ENCODE results near the gene BMPR1B.

DNA sequence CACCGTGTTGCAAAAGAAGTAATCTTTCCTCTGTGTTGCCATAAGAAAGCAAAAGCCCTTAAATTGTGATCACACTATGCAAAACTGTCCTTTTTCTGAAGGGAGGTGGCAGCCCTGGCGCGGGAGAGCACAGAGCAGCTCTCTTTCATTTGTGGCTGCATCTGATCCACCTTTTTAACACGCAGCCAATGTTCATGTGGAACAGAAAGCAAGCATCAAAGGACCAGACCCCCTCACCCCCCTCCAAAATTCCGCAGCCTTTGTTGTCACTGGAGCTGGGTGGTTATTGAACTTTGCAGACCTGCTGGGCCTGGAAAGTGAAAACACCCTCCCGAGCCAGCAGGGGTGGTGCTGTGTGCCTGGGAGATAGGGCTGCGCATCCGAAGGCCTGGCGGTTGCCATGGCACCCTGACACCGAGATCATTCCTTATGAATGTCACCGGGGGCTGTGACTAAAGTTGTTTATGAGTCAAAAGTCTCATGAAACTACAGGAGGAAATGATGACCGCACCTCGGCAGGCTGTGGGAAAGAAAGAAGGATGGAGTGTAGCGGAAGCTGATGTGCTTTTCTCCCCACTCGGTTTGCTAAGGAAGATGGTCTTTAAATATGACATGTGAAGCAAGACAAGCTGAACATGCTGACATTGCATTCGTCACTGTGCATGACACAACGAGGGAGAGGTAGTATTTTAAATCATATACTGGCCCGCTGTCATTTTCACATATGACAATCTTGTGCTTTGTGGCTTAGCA lies 423.7 kb downstream of the BMPR1B start:
- TF ChIP-seq, protein P1, sequence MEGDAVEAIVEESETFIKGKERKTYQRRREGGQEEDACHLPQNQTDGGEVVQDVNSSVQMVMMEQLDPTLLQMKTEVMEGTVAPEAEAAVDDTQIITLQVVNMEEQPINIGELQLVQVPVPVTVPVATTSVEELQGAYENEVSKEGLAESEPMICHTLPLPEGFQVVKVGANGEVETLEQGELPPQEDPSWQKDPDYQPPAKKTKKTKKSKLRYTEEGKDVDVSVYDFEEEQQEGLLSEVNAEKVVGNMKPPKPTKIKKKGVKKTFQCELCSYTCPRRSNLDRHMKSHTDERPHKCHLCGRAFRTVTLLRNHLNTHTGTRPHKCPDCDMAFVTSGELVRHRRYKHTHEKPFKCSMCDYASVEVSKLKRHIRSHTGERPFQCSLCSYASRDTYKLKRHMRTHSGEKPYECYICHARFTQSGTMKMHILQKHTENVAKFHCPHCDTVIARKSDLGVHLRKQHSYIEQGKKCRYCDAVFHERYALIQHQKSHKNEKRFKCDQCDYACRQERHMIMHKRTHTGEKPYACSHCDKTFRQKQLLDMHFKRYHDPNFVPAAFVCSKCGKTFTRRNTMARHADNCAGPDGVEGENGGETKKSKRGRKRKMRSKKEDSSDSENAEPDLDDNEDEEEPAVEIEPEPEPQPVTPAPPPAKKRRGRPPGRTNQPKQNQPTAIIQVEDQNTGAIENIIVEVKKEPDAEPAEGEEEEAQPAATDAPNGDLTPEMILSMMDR (IDR thresholded peaks at IDR 0.05; ENCODE audit: low read depth, low read length, poor library complexity, severe bottlenecking) = no peak
- no peak for TF ChIP-seq EZH2phosphoT487 (IDR thresholded peaks at IDR 0.05; ENCODE audit: borderline replicate concordance, low read length)

Measured in DOHH2 (cell line).